Measurements from ENCODE around the gene TMEM271. TPM values are rescaled to one million over a fixed set of nuclear protein-coding genes. Genes with fewer than 3 reads are reported as not detected.

Gene TMEM271
- total and polyA plus RNA-seq, 4 donors = not detected

DNA sequence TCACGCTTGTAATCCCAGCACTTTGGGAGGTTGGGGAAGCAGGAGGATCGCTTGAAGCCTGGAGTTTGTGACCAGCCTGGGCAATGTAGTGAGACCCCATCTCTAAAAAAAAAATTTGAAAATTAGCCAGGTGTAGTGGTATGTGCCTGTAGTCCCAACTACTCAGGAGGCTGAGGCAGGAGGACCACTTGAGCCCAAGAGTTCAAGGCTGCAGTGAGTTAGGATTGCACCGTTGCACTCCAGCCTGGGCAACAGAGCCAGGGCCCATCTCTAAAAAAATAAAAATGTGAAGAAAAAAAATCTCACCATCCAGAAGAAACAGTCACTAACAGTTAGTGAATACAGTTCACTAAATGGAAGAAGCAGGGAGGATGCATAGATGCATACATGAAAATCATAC, 34.8 kb downstream of the TMEM271 start (continued):
- TF ChIP-seq TAF1 (conservative IDR thresholded peaks at IDR 0.05) = no peak
- TF ChIP-seq, protein P1, sequence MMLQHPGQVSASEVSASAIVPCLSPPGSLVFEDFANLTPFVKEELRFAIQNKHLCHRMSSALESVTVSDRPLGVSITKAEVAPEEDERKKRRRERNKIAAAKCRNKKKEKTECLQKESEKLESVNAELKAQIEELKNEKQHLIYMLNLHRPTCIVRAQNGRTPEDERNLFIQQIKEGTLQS (IDR thresholded peaks at IDR 0.05) = no peak
- no peak for TF ChIP-seq RXRA (IDR thresholded peaks at IDR 0.05)
- TF ChIP-seq HNF4G (IDR thresholded peaks at IDR 0.05) = no peak
- TF ChIP-seq EGR1 (IDR thresholded peaks at IDR 0.05; ENCODE audit: low read depth in 2 of 2) = no peak

DNA sequence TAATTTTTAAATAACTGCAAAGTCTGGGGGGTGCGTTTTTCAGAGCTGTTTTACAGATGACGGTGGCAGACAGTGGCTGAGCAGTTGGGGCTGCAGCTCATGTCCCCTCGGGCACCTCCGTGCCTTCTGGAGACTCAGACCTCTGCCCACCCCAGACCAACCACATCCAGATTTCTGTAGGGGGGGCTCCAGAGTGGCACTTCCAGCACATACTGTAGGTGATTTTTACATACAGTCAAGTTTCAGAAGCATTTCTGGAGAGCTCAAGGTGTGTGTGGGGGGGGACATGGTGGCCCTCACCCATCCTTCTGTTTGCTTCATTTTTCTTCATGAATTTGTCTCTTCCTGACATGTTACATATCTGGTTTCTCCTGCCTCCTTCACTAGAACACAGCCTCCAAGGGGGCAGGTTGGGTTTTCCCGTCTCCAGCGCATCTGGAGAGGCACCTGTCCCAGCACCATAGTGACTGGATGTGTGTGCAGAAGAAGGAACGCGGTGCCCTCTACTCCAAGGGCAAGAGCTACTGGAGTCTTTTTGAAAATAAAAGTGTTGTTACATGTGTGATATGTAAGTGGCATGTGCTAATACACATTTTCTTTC, 37.5 kb downstream of the TMEM271 start:
- Histone ChIP-seq H3K27me3 (ENCODE audit: control insufficient read depth in 4 of 4, insufficient read depth in 4 of 4, low read length in 3 of 4) (no peaks in the 10 kb centered on the region), H3K36me3 (ENCODE audit: control insufficient read depth in 4 of 4, insufficient read depth in 3 of 4, low read depth in 1 of 4, low read length in 3 of 4) (peaks cover 4 to 27% (median 5%) of the 10 kb centered on the region in 4 donors), H3K4me3 (ENCODE audit: low read depth in 1 of 3, low read length in 3 of 3) (no peak overlapping the region), H3K27ac (ENCODE audit: low read depth in 1 of 2, low read length in 2 of 2) (no peak overlapping the region), H3K9me3 (ENCODE audit: control insufficient read depth in 4 of 4, low read length in 3 of 4) (peaks cover 0 to 2% (median 0%) of the 10 kb centered on the region in 4 donors), H3K4me1 (ENCODE audit: control insufficient read depth in 4 of 4, insufficient read depth in 4 of 4, low read length in 3 of 4) (no peaks in the 10 kb centered on the region), H3K9ac (ENCODE audit: low read depth in 1 of 2, low read length in 2 of 2) (no peak overlapping the region)
- TF ChIP-seq, protein P2, sequence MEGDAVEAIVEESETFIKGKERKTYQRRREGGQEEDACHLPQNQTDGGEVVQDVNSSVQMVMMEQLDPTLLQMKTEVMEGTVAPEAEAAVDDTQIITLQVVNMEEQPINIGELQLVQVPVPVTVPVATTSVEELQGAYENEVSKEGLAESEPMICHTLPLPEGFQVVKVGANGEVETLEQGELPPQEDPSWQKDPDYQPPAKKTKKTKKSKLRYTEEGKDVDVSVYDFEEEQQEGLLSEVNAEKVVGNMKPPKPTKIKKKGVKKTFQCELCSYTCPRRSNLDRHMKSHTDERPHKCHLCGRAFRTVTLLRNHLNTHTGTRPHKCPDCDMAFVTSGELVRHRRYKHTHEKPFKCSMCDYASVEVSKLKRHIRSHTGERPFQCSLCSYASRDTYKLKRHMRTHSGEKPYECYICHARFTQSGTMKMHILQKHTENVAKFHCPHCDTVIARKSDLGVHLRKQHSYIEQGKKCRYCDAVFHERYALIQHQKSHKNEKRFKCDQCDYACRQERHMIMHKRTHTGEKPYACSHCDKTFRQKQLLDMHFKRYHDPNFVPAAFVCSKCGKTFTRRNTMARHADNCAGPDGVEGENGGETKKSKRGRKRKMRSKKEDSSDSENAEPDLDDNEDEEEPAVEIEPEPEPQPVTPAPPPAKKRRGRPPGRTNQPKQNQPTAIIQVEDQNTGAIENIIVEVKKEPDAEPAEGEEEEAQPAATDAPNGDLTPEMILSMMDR (IDR thresholded peaks at IDR 0.05; ENCODE audit: low read depth, low read length, missing input control) = no peak
- no peak for TF ChIP-seq FOXA2 (IDR thresholded peaks at IDR 0.05)
- TF ChIP-seq JUND (IDR thresholded peaks at IDR 0.05) = no peak
- no peak for TF ChIP-seq YY1 (IDR thresholded peaks at IDR 0.05)
- no peak for TF ChIP-seq FOXA1 (IDR thresholded peaks at IDR 0.05)
- TF ChIP-seq, protein P3, sequence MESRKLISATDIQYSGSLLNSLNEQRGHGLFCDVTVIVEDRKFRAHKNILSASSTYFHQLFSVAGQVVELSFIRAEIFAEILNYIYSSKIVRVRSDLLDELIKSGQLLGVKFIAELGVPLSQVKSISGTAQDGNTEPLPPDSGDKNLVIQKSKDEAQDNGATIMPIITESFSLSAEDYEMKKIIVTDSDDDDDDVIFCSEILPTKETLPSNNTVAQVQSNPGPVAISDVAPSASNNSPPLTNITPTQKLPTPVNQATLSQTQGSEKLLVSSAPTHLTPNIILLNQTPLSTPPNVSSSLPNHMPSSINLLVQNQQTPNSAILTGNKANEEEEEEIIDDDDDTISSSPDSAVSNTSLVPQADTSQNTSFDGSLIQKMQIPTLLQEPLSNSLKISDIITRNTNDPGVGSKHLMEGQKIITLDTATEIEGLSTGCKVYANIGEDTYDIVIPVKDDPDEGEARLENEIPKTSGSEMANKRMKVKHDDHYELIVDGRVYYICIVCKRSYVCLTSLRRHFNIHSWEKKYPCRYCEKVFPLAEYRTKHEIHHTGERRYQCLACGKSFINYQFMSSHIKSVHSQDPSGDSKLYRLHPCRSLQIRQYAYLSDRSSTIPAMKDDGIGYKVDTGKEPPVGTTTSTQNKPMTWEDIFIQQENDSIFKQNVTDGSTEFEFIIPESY (IDR thresholded peaks at IDR 0.05) = no peak
- TF ChIP-seq HNF4G (IDR thresholded peaks at IDR 0.05) = no peak
- TF ChIP-seq RXRA (IDR thresholded peaks at IDR 0.05) = no peak
- TF ChIP-seq, protein P1 (IDR thresholded peaks at IDR 0.05) = no peak
- no peak for TF ChIP-seq RAD21 (IDR thresholded peaks at IDR 0.05)
- TF ChIP-seq, protein P4, sequence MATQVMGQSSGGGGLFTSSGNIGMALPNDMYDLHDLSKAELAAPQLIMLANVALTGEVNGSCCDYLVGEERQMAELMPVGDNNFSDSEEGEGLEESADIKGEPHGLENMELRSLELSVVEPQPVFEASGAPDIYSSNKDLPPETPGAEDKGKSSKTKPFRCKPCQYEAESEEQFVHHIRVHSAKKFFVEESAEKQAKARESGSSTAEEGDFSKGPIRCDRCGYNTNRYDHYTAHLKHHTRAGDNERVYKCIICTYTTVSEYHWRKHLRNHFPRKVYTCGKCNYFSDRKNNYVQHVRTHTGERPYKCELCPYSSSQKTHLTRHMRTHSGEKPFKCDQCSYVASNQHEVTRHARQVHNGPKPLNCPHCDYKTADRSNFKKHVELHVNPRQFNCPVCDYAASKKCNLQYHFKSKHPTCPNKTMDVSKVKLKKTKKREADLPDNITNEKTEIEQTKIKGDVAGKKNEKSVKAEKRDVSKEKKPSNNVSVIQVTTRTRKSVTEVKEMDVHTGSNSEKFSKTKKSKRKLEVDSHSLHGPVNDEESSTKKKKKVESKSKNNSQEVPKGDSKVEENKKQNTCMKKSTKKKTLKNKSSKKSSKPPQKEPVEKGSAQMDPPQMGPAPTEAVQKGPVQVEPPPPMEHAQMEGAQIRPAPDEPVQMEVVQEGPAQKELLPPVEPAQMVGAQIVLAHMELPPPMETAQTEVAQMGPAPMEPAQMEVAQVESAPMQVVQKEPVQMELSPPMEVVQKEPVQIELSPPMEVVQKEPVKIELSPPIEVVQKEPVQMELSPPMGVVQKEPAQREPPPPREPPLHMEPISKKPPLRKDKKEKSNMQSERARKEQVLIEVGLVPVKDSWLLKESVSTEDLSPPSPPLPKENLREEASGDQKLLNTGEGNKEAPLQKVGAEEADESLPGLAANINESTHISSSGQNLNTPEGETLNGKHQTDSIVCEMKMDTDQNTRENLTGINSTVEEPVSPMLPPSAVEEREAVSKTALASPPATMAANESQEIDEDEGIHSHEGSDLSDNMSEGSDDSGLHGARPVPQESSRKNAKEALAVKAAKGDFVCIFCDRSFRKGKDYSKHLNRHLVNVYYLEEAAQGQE (IDR thresholded peaks at IDR 0.05) = no peak
- TF ChIP-seq NR2F2 (IDR thresholded peaks at IDR 0.05) = no peak
- no peak for TF ChIP-seq EGR1 (IDR thresholded peaks at IDR 0.05; ENCODE audit: low read depth in 2 of 2)
- TF ChIP-seq SP1 (IDR thresholded peaks at IDR 0.05) = no peak
- TF ChIP-seq GABPA (IDR thresholded peaks at IDR 0.05 in 1 of 2, conservative IDR thresholded peaks at IDR 0.05 in 1 of 2) = no peak
- WGBS = 98% methylated on average over 8 of the region's 8 CpGs
- no peak for DNase-seq (ENCODE audit: low spot score)

Measured in liver (tissue), 9 donors.